ENCODE data around the gene TRNAU1AP.
"Not testable (repeated sequence)": the region's sequence is repeated elsewhere in the genome, so short reads cannot be mapped to it uniquely, and the experiment has no call there.

TRNAU1AP gene

GRCh38 chr1:28591708-28592320 is 38.9 kb downstream of the TRNAU1AP start, which contains the start of gene RAB42:
RAB42 (plus strand) TSS chr1:28592265; CDS start chr1:28592512, 247 bp downstream.
- TF ChIP-seq EZH2phosphoT487 (IDR thresholded peaks at IDR 0.05; ENCODE audit: borderline replicate concordance) = no peak
- TF ChIP-seq, protein P1, sequence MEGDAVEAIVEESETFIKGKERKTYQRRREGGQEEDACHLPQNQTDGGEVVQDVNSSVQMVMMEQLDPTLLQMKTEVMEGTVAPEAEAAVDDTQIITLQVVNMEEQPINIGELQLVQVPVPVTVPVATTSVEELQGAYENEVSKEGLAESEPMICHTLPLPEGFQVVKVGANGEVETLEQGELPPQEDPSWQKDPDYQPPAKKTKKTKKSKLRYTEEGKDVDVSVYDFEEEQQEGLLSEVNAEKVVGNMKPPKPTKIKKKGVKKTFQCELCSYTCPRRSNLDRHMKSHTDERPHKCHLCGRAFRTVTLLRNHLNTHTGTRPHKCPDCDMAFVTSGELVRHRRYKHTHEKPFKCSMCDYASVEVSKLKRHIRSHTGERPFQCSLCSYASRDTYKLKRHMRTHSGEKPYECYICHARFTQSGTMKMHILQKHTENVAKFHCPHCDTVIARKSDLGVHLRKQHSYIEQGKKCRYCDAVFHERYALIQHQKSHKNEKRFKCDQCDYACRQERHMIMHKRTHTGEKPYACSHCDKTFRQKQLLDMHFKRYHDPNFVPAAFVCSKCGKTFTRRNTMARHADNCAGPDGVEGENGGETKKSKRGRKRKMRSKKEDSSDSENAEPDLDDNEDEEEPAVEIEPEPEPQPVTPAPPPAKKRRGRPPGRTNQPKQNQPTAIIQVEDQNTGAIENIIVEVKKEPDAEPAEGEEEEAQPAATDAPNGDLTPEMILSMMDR (conservative IDR thresholded peaks at IDR 0.05; ENCODE audit: low read length) = no peak
- Histone ChIP-seq H3K36me3 (ENCODE audit: insufficient read depth, low read length) (no peaks in the 10 kb centered on the region), H3K4me2 (ENCODE audit: low read depth, low read length, poor library complexity, severe bottlenecking) (peak within 1 kb of the TSS; percentile 78), H4K20me1 (ENCODE audit: insufficient read depth, low read length, poor library complexity, severe bottlenecking) (no peaks in the 10 kb centered on the region), H3K4me1 (ENCODE audit: insufficient read depth, low read length, poor library complexity, severe bottlenecking) (peaks cover 8% of the 10 kb centered on the region), H3K27me3 (ENCODE audit: insufficient read depth, low read length, poor library complexity, severe bottlenecking) (no peaks in the 10 kb centered on the region), H3K9me2 (replicated peaks; ENCODE audit: low read depth, low read length) (no peaks in the 10 kb centered on the region), H2AFZ (ENCODE audit: low read length) (peak within 1 kb of the TSS; percentile 89), H3K4me3 (ENCODE audit: low read length, poor library complexity, severe bottlenecking) (peak within 1 kb of the TSS; percentile 74), H3K9ac (ENCODE audit: low read depth, low read length, poor library complexity, severe bottlenecking) (peak within 1 kb of the TSS; percentile 56), H3F3A (ENCODE audit: low read depth) (no peaks in the 10 kb centered on the region; the same call in 1 of the 2 replicates), H3K79me2 (ENCODE audit: insufficient read depth, low read length) (no peaks in the 10 kb centered on the region), H3K9me3 (ENCODE audit: insufficient read depth, low read depth, low read length) (no peaks in the 10 kb centered on the region)

DNA sequence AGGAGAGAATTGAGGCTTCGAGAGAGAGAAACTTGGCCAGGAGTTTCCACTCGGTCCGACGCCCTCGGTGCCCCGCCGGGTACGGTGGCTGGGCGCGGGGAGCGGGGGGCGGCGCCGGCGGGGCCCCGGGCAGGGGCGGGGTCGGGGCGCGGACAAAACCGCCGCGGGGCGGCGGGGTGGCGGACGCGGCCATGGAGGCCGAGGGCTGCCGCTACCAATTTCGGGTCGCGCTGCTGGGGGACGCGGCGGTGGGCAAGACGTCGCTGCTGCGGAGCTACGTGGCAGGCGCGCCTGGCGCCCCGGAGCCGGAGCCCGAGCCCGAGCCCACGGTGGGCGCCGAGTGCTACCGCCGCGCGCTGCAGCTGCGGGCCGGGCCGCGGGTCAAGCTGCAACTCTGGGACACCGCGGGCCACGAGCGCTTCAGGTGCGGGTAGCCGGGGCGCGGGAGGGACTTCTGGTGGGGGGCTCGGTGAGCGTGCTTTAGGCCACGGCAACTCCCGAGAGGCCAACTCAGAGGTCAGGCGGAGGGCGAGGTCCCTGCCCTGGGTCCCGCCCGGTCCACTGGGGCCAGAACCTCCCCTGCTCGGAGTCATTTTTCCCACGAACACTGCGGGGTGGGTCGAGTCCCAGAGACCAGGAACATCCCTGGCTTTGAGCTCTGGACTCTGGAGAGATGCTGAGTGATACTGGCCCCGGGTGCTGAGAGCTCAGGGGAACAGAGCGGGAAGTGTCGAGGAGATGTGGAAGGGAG is 39.6 kb downstream of the TRNAU1AP start:
- no peaks in the 10 kb centered on the region for H3K9me3 ChIP-seq (ENCODE audit: insufficient read depth, low read depth, low read length)
- no peaks in the 10 kb centered on the region for H4K20me1 ChIP-seq (ENCODE audit: insufficient read depth, low read length, poor library complexity, severe bottlenecking)
- H3K9ac ChIP-seq (ENCODE audit: low read depth, low read length, poor library complexity, severe bottlenecking) = peak overlapping the region; percentile 56
- peak overlapping the region; percentile 89 for H2AFZ ChIP-seq (ENCODE audit: low read length)
- H3K4me1 ChIP-seq (ENCODE audit: insufficient read depth, low read length, poor library complexity, severe bottlenecking) = peaks cover 8% of the 10 kb centered on the region
- H3F3A ChIP-seq (ENCODE audit: low read depth) = no peaks in the 10 kb centered on the region; the same call in 1 of the 2 replicates
- no peaks in the 10 kb centered on the region for H3K9me2 ChIP-seq (replicated peaks; ENCODE audit: low read depth, low read length)
- TF ChIP-seq EZH2phosphoT487 (IDR thresholded peaks at IDR 0.05; ENCODE audit: borderline replicate concordance) = no peak
- TF ChIP-seq, protein P1 (conservative IDR thresholded peaks at IDR 0.05; ENCODE audit: low read length) = no peak
- no peaks in the 10 kb centered on the region for H3K79me2 ChIP-seq (ENCODE audit: insufficient read depth, low read length)
- peak overlapping the region; percentile 74 for H3K4me3 ChIP-seq (ENCODE audit: low read length, poor library complexity, severe bottlenecking)
- peak overlapping the region; percentile 78 for H3K4me2 ChIP-seq (ENCODE audit: low read depth, low read length, poor library complexity, severe bottlenecking)
- H3K27me3 ChIP-seq (ENCODE audit: insufficient read depth, low read length, poor library complexity, severe bottlenecking) = no peaks in the 10 kb centered on the region
- H3K36me3 ChIP-seq (ENCODE audit: insufficient read depth, low read length) = no peaks in the 10 kb centered on the region

- H4K20me1 ChIP-seq (ENCODE audit: insufficient read depth, low read length, poor library complexity, severe bottlenecking); H3K9me3 ChIP-seq (ENCODE audit: insufficient read depth, low read depth, low read length); H3K79me2 ChIP-seq (ENCODE audit: insufficient read depth, low read length); H3K4me2 ChIP-seq (ENCODE audit: low read depth, low read length, poor library complexity, severe bottlenecking); H3K36me3 ChIP-seq (ENCODE audit: insufficient read depth, low read length); H2AFZ ChIP-seq (ENCODE audit: low read length); H3K4me1 ChIP-seq (ENCODE audit: insufficient read depth, low read length, poor library complexity, severe bottlenecking); H3K9me2 ChIP-seq (replicated peaks; ENCODE audit: low read depth, low read length); H3K27me3 ChIP-seq (ENCODE audit: insufficient read depth, low read length, poor library complexity, severe bottlenecking); H3F3A ChIP-seq (ENCODE audit: low read depth); H3K9ac ChIP-seq (ENCODE audit: low read depth, low read length, poor library complexity, severe bottlenecking); H3K4me3 ChIP-seq (ENCODE audit: low read length, poor library complexity, severe bottlenecking): not testable (repeated sequence)
These were observed 41.1 kb downstream of the TRNAU1AP start for GRCh38 chr1:28593988-28594356.

DNA sequence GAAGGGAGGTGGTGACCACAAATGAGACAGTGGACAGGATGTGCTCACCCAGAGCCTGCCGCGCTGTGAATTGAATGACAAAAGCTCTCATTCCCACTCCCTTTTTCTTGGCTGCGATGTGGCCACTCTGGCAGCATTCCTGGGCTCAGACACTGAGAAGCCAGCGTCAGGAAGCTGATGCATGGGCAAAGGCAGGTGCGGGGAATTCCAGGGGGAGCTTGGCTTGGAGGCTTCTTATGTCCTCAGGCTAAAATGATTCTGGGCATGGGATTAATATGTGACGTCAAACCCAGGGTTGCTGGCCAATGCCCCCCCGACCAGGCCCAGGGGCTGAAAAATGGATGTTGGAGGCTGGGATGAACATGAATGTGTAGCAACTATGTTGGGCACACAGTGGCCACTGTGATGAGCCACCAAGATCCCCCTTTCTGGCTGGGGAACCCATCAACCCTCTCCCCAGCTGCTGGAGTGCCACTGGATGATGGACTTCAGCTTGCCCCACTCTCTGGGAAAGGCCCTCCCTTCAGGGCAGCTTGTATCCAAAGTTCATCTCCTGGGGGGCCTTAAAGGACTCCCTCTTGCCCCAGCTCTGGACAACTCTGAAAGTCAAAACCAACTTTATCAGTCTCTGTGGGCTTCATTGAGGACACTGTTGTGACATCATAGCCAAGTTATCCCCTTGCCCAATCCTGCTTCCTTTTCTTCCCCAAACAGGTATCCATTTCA is 42.0 kb downstream of the TRNAU1AP start:
- not testable (repeated sequence) for H3K79me2 ChIP-seq (ENCODE audit: insufficient read depth, low read length); H3K36me3 ChIP-seq (ENCODE audit: insufficient read depth, low read length); H3K9ac ChIP-seq (ENCODE audit: low read depth, low read length, poor library complexity, severe bottlenecking); H3K9me2 ChIP-seq (replicated peaks; ENCODE audit: low read depth, low read length); H3K4me3 ChIP-seq (ENCODE audit: low read length, poor library complexity, severe bottlenecking); H3K4me2 ChIP-seq (ENCODE audit: low read depth, low read length, poor library complexity, severe bottlenecking); H3K4me1 ChIP-seq (ENCODE audit: insufficient read depth, low read length, poor library complexity, severe bottlenecking); H3F3A ChIP-seq (ENCODE audit: low read depth); H2AFZ ChIP-seq (ENCODE audit: low read length); H4K20me1 ChIP-seq (ENCODE audit: insufficient read depth, low read length, poor library complexity, severe bottlenecking); H3K9me3 ChIP-seq (ENCODE audit: insufficient read depth, low read depth, low read length); H3K27me3 ChIP-seq (ENCODE audit: insufficient read depth, low read length, poor library complexity, severe bottlenecking)
